BJ (cell line): ENCODE data around the gene MYO15B. TPM values are rescaled to one million over a fixed set of nuclear protein-coding genes. Genes with fewer than 3 reads are reported as not detected.

Experiments used
- CTCF ChIA-PET: fragments of 350-600 bp; formaldehyde crosslinking; extraction: SDS; loops from one replicate; lab custom pipeline; 2021; ENCODE audit warnings: antibody characterized with exemption, inconsistent platforms; lab: Yijun Ruan, JAX
- POLR2A ChIA-PET: fragments of 300-600 bp; sonication (Branson Sonifier 250); formaldehyde crosslinking; extraction: SDS; loops from one replicate; lab custom pipeline; 2021; ENCODE audit warnings: antibody characterized with exemption; lab: Charles Lee
- DNase-seq: peaks from one replicate; pipeline ENCODE4 v3.0.0-alpha.2; 2011; ENCODE audit warnings: low read depth
- H3K27me3 ChIP-seq: 2 replicates; pipeline ENCODE4 v1.6.0; 2011; ENCODE audit warnings: low read length; ENCODE audit not compliant: control insufficient read depth, insufficient read depth
- H3K36me3 ChIP-seq: 2 replicates; pipeline ENCODE4 v1.5.1; 2011; ENCODE audit warnings: low read length; ENCODE audit not compliant: control insufficient read depth, insufficient read depth
- H3K4me3 ChIP-seq: 2 replicates; pipeline ENCODE4 v1.5.1; 2011; ENCODE audit warnings: low read depth, mild to moderate bottlenecking, control low read depth, low read length
- polyA plus RNA-seq: library from polyadenylated mRNA; depleted of rRNA; stranded (reverse); fragments of >200 nt; gene quantifications from 2 replicates; pipeline ENCODE4 v1.2.3, GENCODE V29; 2011
- TF ChIP-seq, protein P1 (sequence below): IDR thresholded peaks from 2 replicates; pipeline ENCODE4 v1.5.1; 2011; ENCODE audit warnings: low read depth, mild to moderate bottlenecking, control low read depth, inconsistent platforms, low read length, moderate library complexity; ENCODE audit not compliant: insufficient read depth

Gene MYO15B
- polyA plus RNA-seq, 1 experiment: 1.3 TPM

DNA sequence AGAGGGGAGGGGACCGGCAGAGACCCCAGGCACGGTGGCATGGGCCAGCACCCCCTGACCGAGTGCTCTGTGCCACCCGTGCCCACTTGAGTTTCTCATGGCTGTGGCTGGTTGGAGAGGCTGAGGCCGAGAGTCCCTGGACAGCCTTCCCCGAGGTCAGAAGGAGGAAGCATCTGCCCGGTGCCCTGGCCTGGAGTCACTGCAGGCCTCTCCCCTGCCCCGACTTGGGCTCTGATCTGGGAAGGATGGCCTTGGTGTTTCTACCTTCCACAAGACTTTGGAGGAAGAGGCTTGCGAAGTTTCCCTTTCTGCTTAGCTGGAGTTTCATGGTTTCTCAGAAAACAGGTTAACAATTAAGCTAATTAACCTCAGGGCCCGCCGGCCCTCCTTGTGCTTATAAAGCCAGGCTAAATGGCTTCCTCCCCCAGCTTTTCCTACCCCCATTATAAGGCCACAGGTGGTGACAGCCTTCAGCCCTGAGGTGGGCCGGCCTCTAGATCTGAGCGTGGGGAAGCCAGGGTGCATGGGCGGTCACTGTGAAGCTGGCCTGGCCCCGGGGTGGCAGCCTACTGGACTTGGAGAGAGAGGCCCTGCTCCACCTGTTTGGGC is 44.8 kb upstream of the MYO15B start:
- no peaks in the 10 kb centered on the region for H3K36me3 ChIP-seq
- H3K4me3 ChIP-seq: no peak overlapping the region
- ChIA-PET POLR2A (no interaction called here), CTCF (interaction anchor here (0.6 to 2.0 kb wide), 3 partner anchors 10 to 24 kb away, joined by 3 to 9 read pairs (median 3); no protein-coding TSS in a partner anchor)
- H3K27me3 ChIP-seq: peaks cover 4% of the 10 kb centered on the region
- no peak for DNase-seq
- TF ChIP-seq, protein P1, sequence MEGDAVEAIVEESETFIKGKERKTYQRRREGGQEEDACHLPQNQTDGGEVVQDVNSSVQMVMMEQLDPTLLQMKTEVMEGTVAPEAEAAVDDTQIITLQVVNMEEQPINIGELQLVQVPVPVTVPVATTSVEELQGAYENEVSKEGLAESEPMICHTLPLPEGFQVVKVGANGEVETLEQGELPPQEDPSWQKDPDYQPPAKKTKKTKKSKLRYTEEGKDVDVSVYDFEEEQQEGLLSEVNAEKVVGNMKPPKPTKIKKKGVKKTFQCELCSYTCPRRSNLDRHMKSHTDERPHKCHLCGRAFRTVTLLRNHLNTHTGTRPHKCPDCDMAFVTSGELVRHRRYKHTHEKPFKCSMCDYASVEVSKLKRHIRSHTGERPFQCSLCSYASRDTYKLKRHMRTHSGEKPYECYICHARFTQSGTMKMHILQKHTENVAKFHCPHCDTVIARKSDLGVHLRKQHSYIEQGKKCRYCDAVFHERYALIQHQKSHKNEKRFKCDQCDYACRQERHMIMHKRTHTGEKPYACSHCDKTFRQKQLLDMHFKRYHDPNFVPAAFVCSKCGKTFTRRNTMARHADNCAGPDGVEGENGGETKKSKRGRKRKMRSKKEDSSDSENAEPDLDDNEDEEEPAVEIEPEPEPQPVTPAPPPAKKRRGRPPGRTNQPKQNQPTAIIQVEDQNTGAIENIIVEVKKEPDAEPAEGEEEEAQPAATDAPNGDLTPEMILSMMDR: no peak

DNA sequence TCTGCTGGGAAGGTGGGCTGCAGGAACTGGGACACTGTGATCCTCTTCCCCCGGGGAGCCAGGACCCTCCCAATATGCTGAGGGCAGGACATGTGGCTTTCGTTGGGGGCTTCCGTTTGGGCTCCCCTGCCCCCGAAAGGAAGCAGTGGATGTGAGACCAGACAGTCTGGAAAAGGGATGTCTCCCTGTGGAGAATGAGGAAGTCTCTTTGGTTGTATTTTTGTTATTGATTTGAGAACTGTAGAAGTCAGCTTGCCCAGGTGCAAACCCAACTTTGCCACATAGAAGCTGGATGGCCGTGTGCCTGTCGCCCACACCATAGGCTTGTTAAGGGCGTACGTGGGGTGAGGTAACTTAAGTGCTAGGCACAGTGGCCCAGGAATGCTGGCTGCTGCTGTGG is 43.4 kb upstream of the MYO15B start:
- H3K4me3 ChIP-seq: no peak overlapping the region
- TF ChIP-seq, protein P1: no peak
- ChIA-PET POLR2A (no interaction called here), CTCF (interaction anchor here (1.2 kb wide), 1 partner anchor 22 kb away, joined by 3 read pairs; no protein-coding TSS in a partner anchor)
- no peaks in the 10 kb centered on the region for H3K36me3 ChIP-seq
- H3K27me3 ChIP-seq: no peaks in the 10 kb centered on the region; the same call in 1 of the 2 replicates
- no peak for DNase-seq

DNA sequence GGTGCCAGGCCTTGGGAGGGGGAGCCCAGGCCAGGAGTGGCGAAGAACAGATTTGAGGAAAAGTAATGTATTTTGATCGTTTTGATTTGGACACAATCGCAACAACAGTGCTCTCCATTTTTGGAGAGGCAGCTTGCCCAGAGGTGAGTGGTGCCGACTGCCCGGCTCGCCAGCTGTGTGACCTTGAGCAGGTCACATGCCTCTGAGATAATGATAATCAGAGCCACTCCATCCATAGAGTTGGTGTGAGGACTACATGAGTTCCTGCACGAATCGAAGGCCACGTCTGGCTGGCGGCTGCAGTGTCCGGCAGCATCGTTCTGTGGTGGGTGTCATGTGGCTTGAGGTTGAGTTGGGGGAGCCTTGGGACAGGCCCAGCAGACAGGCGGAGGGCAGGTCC is 41.4 kb upstream of the MYO15B start:
- CTCF ChIA-PET: no interaction called here
- H3K36me3 ChIP-seq: no peaks in the 10 kb centered on the region
- no peaks in the 10 kb centered on the region; the same call in 1 of the 2 replicates for H3K27me3 ChIP-seq
- TF ChIP-seq, protein P1: no peak
- no peak overlapping the region for H3K4me3 ChIP-seq
- DNase-seq: no peak
- POLR2A ChIA-PET: no interaction called here

DNA sequence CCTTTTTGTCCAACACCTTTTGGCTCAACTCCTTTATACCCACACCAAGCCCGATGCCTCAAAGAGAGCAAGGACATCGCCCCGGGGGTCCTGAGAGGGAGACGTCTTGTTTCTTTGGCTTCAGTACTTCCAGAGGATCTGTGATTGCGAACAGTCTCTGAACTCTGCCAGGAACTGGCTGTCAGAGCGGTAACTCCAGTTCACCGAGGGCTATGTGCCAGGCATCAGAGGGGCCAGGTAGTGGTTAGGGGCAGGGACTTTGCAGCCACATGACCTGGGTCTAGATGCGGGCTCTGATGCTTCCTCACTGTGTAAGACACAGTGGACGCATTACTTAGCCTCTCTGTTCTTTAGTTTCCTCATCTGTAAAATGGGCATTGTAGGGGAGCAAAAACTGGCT is 40.5 kb upstream of the MYO15B start:
- CTCF ChIA-PET: no interaction called here
- no peaks in the 10 kb centered on the region for H3K27me3 ChIP-seq
- POLR2A ChIA-PET: no interaction called here
- no peaks in the 10 kb centered on the region for H3K36me3 ChIP-seq
- DNase-seq: no peak
- TF ChIP-seq, protein P1: no peak
- H3K4me3 ChIP-seq: no peak overlapping the region

DNA sequence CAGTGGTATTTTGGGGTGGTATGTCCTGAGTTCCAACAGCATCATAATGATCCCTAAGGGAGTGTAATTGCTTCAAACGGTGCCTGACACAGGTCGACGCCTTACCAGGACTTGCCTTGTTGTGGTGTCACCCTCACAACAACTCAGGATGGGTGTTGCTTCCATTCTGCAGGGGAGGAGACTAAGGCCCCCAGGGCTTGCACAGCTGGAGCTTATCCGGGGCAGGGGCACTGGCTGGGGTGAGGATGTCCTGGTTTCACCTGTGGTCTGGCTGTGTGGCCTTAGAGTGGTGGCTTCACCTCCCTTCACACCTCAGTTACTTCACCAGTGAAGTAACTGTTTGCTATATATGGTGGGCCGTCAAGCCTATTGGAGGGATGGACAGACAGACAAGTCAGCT is 38.8 kb upstream of the MYO15B start:
- TF ChIP-seq, protein P1: no peak
- no peak for DNase-seq
- Histone ChIP-seq H3K36me3 (no peaks in the 10 kb centered on the region), H3K4me3 (no peak overlapping the region), H3K27me3 (no peaks in the 10 kb centered on the region)
- CTCF ChIA-PET: interaction anchor here (0.6 kb wide), 1 partner anchor 13 kb away, joined by 3 read pairs; no protein-coding TSS in a partner anchor
- POLR2A ChIA-PET: interaction anchor here (0.7 kb wide), 1 partner anchor 154 kb away, joined by 7 read pairs; no protein-coding TSS in a partner anchor
